ENCODE results near the gene NIPSNAP2. TPM values are rescaled to one million over a fixed set of nuclear protein-coding genes. Genes with fewer than 3 reads are reported as not detected.
"Not testable (repeated sequence)": the region's sequence is repeated elsewhere in the genome, so short reads cannot be mapped to it uniquely, and the experiment has no call there.

NIPSNAP2 gene
- total RNA-seq, 1 donor from 2014 or later, result 43.0 TPM

DNA sequence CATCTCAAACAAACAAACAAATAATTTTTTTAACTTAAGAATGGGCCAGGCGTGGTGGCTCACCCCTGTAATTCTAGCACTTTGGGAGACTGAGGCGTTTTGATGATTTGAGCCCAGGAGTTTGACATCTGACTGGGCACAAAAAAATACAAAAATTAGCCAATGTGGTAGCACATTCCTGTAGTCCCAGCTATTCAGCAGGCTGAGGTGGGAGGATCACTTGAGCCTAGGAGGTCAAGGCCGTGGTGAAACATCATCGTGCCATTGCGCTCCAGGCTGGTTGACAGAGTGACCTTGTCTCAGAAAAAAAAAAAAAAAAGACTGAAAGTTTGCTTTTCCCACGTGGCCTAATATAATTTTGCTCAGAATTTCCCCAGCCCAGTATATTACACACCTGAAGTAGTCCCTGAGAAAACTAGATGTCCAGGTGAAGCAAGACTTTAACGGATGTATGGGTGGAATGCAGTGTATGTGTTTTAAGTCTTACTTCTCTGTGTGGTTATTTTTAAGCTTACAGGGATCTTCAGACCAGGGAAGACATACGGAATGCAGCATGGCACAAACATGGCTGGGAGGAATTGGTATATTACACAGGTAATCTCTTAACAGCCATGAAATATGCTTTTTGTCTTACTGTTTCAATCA lies 32.6 kb downstream of the NIPSNAP2 start:
- Mint-ChIP-seq H3K27ac (ENCODE audit: unreplicated experiment) (no peak overlapping the region), H3K4me3 (ENCODE audit: unreplicated experiment) (no peak overlapping the region), H3K4me1 (ENCODE audit: low read depth) (no peaks in the 10 kb centered on the region), H3K27me3 (ENCODE audit: low read depth) (no peaks in the 10 kb centered on the region), H3K9me3 (ENCODE audit: low read depth) (no peaks in the 10 kb centered on the region), H3K36me3 (ENCODE audit: low read depth) (peaks cover 35% of the 10 kb centered on the region)
- TF ChIP-seq, protein P1, sequence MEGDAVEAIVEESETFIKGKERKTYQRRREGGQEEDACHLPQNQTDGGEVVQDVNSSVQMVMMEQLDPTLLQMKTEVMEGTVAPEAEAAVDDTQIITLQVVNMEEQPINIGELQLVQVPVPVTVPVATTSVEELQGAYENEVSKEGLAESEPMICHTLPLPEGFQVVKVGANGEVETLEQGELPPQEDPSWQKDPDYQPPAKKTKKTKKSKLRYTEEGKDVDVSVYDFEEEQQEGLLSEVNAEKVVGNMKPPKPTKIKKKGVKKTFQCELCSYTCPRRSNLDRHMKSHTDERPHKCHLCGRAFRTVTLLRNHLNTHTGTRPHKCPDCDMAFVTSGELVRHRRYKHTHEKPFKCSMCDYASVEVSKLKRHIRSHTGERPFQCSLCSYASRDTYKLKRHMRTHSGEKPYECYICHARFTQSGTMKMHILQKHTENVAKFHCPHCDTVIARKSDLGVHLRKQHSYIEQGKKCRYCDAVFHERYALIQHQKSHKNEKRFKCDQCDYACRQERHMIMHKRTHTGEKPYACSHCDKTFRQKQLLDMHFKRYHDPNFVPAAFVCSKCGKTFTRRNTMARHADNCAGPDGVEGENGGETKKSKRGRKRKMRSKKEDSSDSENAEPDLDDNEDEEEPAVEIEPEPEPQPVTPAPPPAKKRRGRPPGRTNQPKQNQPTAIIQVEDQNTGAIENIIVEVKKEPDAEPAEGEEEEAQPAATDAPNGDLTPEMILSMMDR (IDR thresholded peaks at IDR 0.05), result no peak
- no peak for DNase-seq (ENCODE audit: low spot score)

DNA sequence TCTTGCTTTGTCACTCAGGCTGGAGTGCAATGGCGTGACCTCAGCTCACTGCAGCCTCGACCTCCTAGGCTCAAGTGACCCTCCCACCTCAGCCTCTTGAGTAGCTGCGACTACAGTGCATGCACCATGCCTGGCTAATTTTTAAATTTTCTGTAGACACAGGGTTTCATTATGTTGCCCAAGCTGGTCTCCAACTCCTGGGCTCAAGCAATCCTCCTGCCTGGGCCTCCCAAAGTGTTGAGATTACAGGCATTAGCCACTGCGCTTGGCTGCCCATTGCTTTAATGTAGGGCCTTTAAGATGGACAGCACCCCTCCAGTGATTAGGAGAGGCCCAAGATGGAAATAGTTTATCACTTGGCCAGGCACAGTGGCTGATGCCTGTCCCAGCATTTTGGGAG lies 39.4 kb downstream of the NIPSNAP2 start:
- Mint-ChIP-seq H3K27ac (ENCODE audit: unreplicated experiment) (no peak overlapping the region), H3K36me3 (ENCODE audit: low read depth) (peaks cover 11% of the 10 kb centered on the region), H3K4me1 (ENCODE audit: low read depth) (no peaks in the 10 kb centered on the region), H3K9me3 (ENCODE audit: low read depth) (no peaks in the 10 kb centered on the region), H3K27me3 (ENCODE audit: low read depth) (no peaks in the 10 kb centered on the region), H3K4me3 (ENCODE audit: unreplicated experiment) (no peak overlapping the region)
- TF ChIP-seq, protein P1 (IDR thresholded peaks at IDR 0.05), result no peak
- DNase-seq (ENCODE audit: low spot score), result no peak

DNA sequence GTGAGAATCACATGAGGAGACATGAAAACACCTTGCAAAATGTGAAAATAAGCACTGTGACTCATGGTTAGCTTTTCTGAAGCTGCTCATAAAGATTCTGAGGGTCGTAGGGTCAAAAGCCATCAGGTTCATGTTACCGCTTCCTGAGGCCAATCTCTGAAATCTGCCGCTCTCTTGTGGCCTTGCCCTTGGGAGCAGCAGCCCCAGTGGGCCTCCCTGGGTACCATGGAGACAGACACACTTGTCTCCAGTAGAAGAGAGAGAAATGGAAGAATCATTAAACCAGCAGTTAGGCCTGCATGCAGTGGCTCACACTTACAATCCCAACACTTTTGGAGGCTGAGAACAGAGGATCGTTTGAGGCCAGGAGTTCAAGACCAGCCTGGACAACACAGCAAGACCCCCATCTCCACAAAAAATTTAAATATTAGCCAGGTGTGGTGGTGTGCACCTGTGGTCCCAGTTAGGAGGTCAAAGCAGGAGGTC lies 42.8 kb downstream of the NIPSNAP2 start:
- TF ChIP-seq, protein P1 (IDR thresholded peaks at IDR 0.05), result no peak
- peaks cover 11% of the 10 kb centered on the region for H3K36me3 Mint-ChIP-seq (ENCODE audit: low read depth)
- DNase-seq (ENCODE audit: low spot score), result no peak
- H3K4me1 Mint-ChIP-seq (ENCODE audit: low read depth), result no peaks in the 10 kb centered on the region
- H3K27ac Mint-ChIP-seq (ENCODE audit: unreplicated experiment), result no peak overlapping the region
- no peaks in the 10 kb centered on the region for H3K27me3 Mint-ChIP-seq (ENCODE audit: low read depth)
- H3K9me3 Mint-ChIP-seq (ENCODE audit: low read depth), result no peaks in the 10 kb centered on the region
- H3K4me3 Mint-ChIP-seq (ENCODE audit: unreplicated experiment), result no peak overlapping the region

DNA sequence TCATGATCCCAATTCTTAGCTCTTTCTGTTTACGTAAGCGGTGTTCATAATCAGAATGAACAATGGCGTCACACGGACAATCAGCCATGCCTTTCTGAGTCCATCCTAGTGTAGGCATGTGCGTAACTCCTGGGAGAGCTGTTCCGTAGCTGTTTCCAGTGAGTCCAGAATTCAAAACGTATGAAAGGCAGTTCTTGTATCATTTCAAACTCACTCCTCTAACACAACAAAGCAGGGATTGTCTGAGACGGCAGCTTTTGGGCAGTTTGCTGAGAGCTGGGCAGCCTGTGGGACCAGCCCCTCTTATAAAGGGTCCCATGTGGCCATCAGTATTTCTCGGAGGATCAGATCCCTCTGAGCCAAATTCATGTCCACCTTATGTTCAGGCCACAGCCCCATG lies 43.5 kb downstream of the NIPSNAP2 start:
- no peaks in the 10 kb centered on the region for H3K9me3 Mint-ChIP-seq (ENCODE audit: low read depth)
- H3K36me3 Mint-ChIP-seq (ENCODE audit: low read depth), result peaks cover 11% of the 10 kb centered on the region
- H3K4me3 Mint-ChIP-seq (ENCODE audit: unreplicated experiment), result no peak overlapping the region
- TF ChIP-seq, protein P1 (IDR thresholded peaks at IDR 0.05), result no peak
- no peaks in the 10 kb centered on the region for H3K4me1 Mint-ChIP-seq (ENCODE audit: low read depth)
- H3K27ac Mint-ChIP-seq (ENCODE audit: unreplicated experiment), result no peak overlapping the region
- DNase-seq (ENCODE audit: low spot score), result no peak
- no peaks in the 10 kb centered on the region for H3K27me3 Mint-ChIP-seq (ENCODE audit: low read depth)

DNA sequence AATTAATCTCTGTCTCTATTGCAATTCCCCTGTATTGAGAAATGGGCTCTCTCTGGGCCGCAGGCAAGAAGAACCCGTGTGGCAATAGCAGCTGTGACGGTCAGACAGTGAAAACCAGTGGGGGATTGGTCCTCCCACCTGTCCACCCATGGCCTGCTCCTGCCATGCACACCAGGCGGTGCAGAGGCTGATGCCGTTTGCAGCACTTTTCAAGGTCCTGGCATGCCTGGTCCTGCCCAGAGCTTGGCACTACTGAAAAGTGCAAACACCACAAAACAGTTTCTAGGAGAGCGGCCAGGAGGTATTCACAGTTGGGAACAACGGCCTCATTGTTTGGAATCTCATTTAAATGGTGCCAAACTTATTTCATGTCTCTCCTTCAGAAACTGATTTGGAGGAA lies 45.3 kb downstream of the NIPSNAP2 start:
- Mint-ChIP-seq H3K27ac (ENCODE audit: unreplicated experiment) (no peak overlapping the region), H3K27me3 (ENCODE audit: low read depth) (no peaks in the 10 kb centered on the region), H3K9me3 (ENCODE audit: low read depth) (no peaks in the 10 kb centered on the region), H3K36me3 (ENCODE audit: low read depth) (peaks cover 16% of the 10 kb centered on the region), H3K4me1 (ENCODE audit: low read depth) (no peaks in the 10 kb centered on the region), H3K4me3 (ENCODE audit: unreplicated experiment) (no peak overlapping the region)
- TF ChIP-seq, protein P1 (IDR thresholded peaks at IDR 0.05), result no peak
- DNase-seq (ENCODE audit: low spot score), result no peak

DNA sequence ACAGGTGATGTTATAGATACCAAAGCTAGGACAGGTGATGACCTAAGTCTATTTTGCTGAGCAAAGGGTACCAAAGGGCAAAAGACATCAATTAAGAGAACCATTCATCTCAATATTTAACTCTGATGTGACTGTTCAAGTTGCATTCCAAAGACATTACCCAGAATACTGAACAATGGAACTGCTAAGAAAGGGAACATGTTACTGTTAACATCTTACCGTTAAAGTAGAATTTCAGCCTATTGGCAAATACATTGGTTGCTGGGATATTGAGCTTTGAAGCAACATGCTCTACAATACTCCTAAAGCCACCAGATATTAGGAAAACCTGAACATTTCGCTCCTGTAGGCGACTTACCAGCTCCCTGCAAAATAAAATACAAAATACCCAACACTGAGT lies 52.6 kb downstream of the NIPSNAP2 start:
- peaks cover 16% of the 10 kb centered on the region for H3K36me3 Mint-ChIP-seq (ENCODE audit: low read depth)
- H3K4me3 Mint-ChIP-seq (ENCODE audit: unreplicated experiment); H3K4me1 Mint-ChIP-seq (ENCODE audit: low read depth); DNase-seq (ENCODE audit: low spot score); H3K27ac Mint-ChIP-seq (ENCODE audit: unreplicated experiment); H3K9me3 Mint-ChIP-seq (ENCODE audit: low read depth); H3K27me3 Mint-ChIP-seq (ENCODE audit: low read depth): not testable (repeated sequence)

Measured in chondrocyte (in vitro differentiated cells).